Adipocyte (in vitro differentiated cells): ENCODE measurements around the gene C19orf38.
A peak's percentile ranks its signal among the peaks of the same experiment; 100 is the strongest.
"Not testable (repeated sequence)": the region's sequence is repeated elsewhere in the genome, so short reads cannot be mapped to it uniquely, and the experiment has no call there.

Experiments used
- DNase-seq: peaks from one replicate; pipeline ENCODE4 v3.0.0-alpha.2; 2015; ENCODE audit warnings: low read depth
- H3K27me3 ChIP-seq: replicated peaks from 2 replicates; pipeline ENCODE4 v1.7.0; 2013; ENCODE audit warnings: mild to moderate bottlenecking, low read length, moderate library complexity; ENCODE audit not compliant: control insufficient read depth, insufficient read depth
- H3K36me3 ChIP-seq: 2 replicates; pipeline ENCODE4 v1.7.0; 2013; ENCODE audit warnings: low read length, mild to moderate bottlenecking, moderate library complexity; ENCODE audit not compliant: control insufficient read depth, insufficient read depth, severe bottlenecking
- H3K4me1 ChIP-seq: 2 replicates; pipeline ENCODE4 v1.7.0; 2013; ENCODE audit warnings: mild to moderate bottlenecking, low read length, moderate library complexity; ENCODE audit not compliant: control insufficient read depth, insufficient read depth
- H3K4me3 ChIP-seq: 2 replicates; pipeline ENCODE4 v1.7.0; 2013; ENCODE audit warnings: mild to moderate bottlenecking, low read length, moderate library complexity
- H3K9ac ChIP-seq: 2 replicates; pipeline ENCODE4 v1.7.0; 2013; ENCODE audit warnings: mild to moderate bottlenecking, low read length, moderate library complexity
- H3K9me3 ChIP-seq: 2 replicates; pipeline ENCODE4 v1.7.0; 2013; ENCODE audit warnings: mild to moderate bottlenecking, low read length, moderate library complexity; ENCODE audit not compliant: control insufficient read depth

The C19orf38 gene

GRCh38 chr19:10855879-10856522, 7.8 kb downstream of the C19orf38 start:
- DNase-seq, result peak; percentile 32
- Histone ChIP-seq H3K9me3 (no peaks in the 10 kb centered on the region), H3K4me3 (no peak overlapping the region), H3K4me1 (no peaks in the 10 kb centered on the region), H3K27me3 (no peaks in the 10 kb centered on the region), H3K9ac (no peak overlapping the region), H3K36me3 (no peaks in the 10 kb centered on the region)

GRCh38 chr19:10856899-10857298, 8.7 kb downstream of the C19orf38 start:
- DNase-seq, H3K4me1 ChIP-seq, H3K36me3 ChIP-seq, H3K4me3 ChIP-seq, H3K9me3 ChIP-seq, H3K27me3 ChIP-seq, H3K9ac ChIP-seq: not testable (repeated sequence)

- peaks cover 8% of the 10 kb centered on the region for H3K4me1 ChIP-seq
- H3K9me3 ChIP-seq, result no peaks in the 10 kb centered on the region
- H3K4me3 ChIP-seq, result no peak overlapping the region
- DNase-seq, result peak; percentile 67
- H3K9ac ChIP-seq, result no peak overlapping the region
- H3K27me3 ChIP-seq, result no peaks in the 10 kb centered on the region
- H3K36me3 ChIP-seq, result no peaks in the 10 kb centered on the region
These were observed 10.1 kb downstream of the C19orf38 start for GRCh38 chr19:10858204-10858828.

GRCh38 chr19:10861103-10861651, 13.0 kb downstream of the C19orf38 start:
- H3K9me3 ChIP-seq, result no peaks in the 10 kb centered on the region
- peak; percentile 29 for DNase-seq
- H3K4me1 ChIP-seq, result peaks cover 20% of the 10 kb centered on the region
- no peak overlapping the region for H3K9ac ChIP-seq
- H3K27me3 ChIP-seq, result no peaks in the 10 kb centered on the region
- no peaks in the 10 kb centered on the region for H3K36me3 ChIP-seq
- H3K4me3 ChIP-seq, result no peak overlapping the region

- Histone ChIP-seq H3K9ac (peak overlapping the region; percentile 30), H3K27me3 (no peaks in the 10 kb centered on the region), H3K9me3 (no peaks in the 10 kb centered on the region), H3K4me1 (peaks cover 20% of the 10 kb centered on the region), H3K4me3 (peak overlapping the region; percentile 18), H3K36me3 (no peaks in the 10 kb centered on the region)
- no peak for DNase-seq
These were observed 14.4 kb downstream of the C19orf38 start for GRCh38 chr19:10862561-10863106.

GRCh38 chr19:10863107-10863717, 15.0 kb downstream of the C19orf38 start:
- Histone ChIP-seq H3K27me3 (no peaks in the 10 kb centered on the region), H3K4me1 (peaks cover 20% of the 10 kb centered on the region), H3K9ac (peak overlapping the region; percentile 30), H3K36me3 (no peaks in the 10 kb centered on the region), H3K9me3 (no peaks in the 10 kb centered on the region), H3K4me3 (peak overlapping the region; percentile 18)
- DNase-seq, result peak; percentile 18

- H3K36me3 ChIP-seq, result no peaks in the 10 kb centered on the region
- H3K27me3 ChIP-seq, result no peaks in the 10 kb centered on the region
- no peaks in the 10 kb centered on the region for H3K9me3 ChIP-seq
- peak; percentile 94 for DNase-seq
- peak overlapping the region; percentile 40 for H3K4me3 ChIP-seq
- H3K9ac ChIP-seq, result peak overlapping the region; percentile 61
- peaks cover 20% of the 10 kb centered on the region for H3K4me1 ChIP-seq
These were observed 16.3 kb downstream of the C19orf38 start for GRCh38 chr19:10864538-10864899.

- Histone ChIP-seq H3K36me3 (no peaks in the 10 kb centered on the region), H3K9ac (no peak overlapping the region), H3K4me3 (no peak overlapping the region)
These were observed 18.3 kb downstream of the C19orf38 start for GRCh38 chr19:10866495-10866894.

GRCh38 chr19:10868872-10869547, 20.8 kb downstream of the C19orf38 start:
- Histone ChIP-seq H3K4me1 (peaks cover 18% of the 10 kb centered on the region), H3K4me3 (no peak overlapping the region), H3K36me3 (no peaks in the 10 kb centered on the region), H3K9me3 (no peaks in the 10 kb centered on the region), H3K9ac (no peak overlapping the region), H3K27me3 (no peaks in the 10 kb centered on the region)
- DNase-seq, result no peak

More at GRCh38 chr19:10866495-10866894, 18.3 kb downstream of the C19orf38 start:
- no peak for DNase-seq
- peaks cover 22% of the 10 kb centered on the region for H3K4me1 ChIP-seq
- H3K27me3 ChIP-seq, result no peaks in the 10 kb centered on the region
- H3K9me3 ChIP-seq, result no peaks in the 10 kb centered on the region

- not testable (repeated sequence) for H3K4me3 ChIP-seq, H3K9me3 ChIP-seq, H3K27me3 ChIP-seq, DNase-seq, H3K9ac ChIP-seq, H3K36me3 ChIP-seq
- H3K4me1 ChIP-seq, result peaks cover 13% of the 10 kb centered on the region
These were observed 21.7 kb downstream of the C19orf38 start for GRCh38 chr19:10869872-10870311.

GRCh38 chr19:10870501-10870954, 22.3 kb downstream of the C19orf38 start:
- no peaks in the 10 kb centered on the region for H3K9me3 ChIP-seq
- peaks cover 14% of the 10 kb centered on the region for H3K4me1 ChIP-seq
- H3K27me3 ChIP-seq, result no peaks in the 10 kb centered on the region
- H3K9ac ChIP-seq, result peak overlapping the region; percentile 80
- H3K4me3 ChIP-seq, result peak overlapping the region; percentile 77
- no peaks in the 10 kb centered on the region for H3K36me3 ChIP-seq
- DNase-seq, result no peak
